Measurements from ENCODE around the gene FGFR3. TPM values are rescaled to one million over a fixed set of nuclear protein-coding genes. Genes with fewer than 3 reads are reported as not detected.

FGFR3 gene
- total and polyA plus RNA-seq, 9 of the 15 experiments (the other 6 are each of a cell fraction or from before 2014, with no cell fraction given) = 1.2 to 60.4 (median 12.7) TPM

GRCh38 chr4:1798580-1799386, 5.7 kb downstream of the FGFR3 start:
- no peak for TF ChIP-seq TBP (optimal IDR thresholded peaks at IDR 0.05; ENCODE audit: low read depth, low read length)
- TF ChIP-seq ZNF766 (CRISPR knock-in tag; conservative IDR thresholded peaks at IDR 0.05) = no peak
- no peak overlapping the region for H3K4me2 ChIP-seq (ENCODE audit: insufficient read depth, low read length)
- H3K36me3 ChIP-seq (ENCODE audit: control insufficient read depth, insufficient read depth, low read length) = peaks cover 63% of the 10 kb centered on the region; the same call in 2 of the 3 replicates
- no peak for ATAC-seq
- intact Hi-C loops (cut with micrococcal nuclease) (no loop called here), in situ Hi-C loops (cut with MboI) (no loop called here)
- no peak for DNase-seq (ENCODE audit: extremely low read depth in 1 of 4, low spot score in 3 of 4)
- no peak overlapping the region for H3K4me3 ChIP-seq
- H3K9me1 ChIP-seq (ENCODE audit: control insufficient read depth, insufficient read depth, low read length) = peaks cover 7% of the 10 kb centered on the region
- no peak for FAIRE-seq
- BruUV-seq (replicated peaks) = no TSS peak
- 87% methylated on average over 28 of the region's 30 CpGs for WGBS (ENCODE audit: insufficient coverage, low coverage, missing lambda C conversion rate)
- peaks cover 3 to 87% of the 10 kb centered on the region in 2 experiments; a peak in 3 of 5 replicates for H3K4me1 ChIP-seq (replicated peaks in 1 of 2; ENCODE audit: control insufficient read depth in 2 of 2, insufficient read depth in 2 of 2, low read length in 2 of 2)
- H2AFZ ChIP-seq (ENCODE audit: low read depth, low read length) = no peak overlapping the region
- POLR2A ChIA-PET = interaction anchor here (0.6 to 1.4 kb wide), 2 partner anchors 10 to 71 kb away, joined by 3 to 4 read pairs; no protein-coding TSS in a partner anchor
- no peak overlapping the region for H3K9ac ChIP-seq (ENCODE audit: insufficient read depth in 1 of 2, low read depth in 2 of 2, low read length in 2 of 2)
- H3K27ac ChIP-seq (ENCODE audit: extremely low read depth, low read depth, low read length) = no peak overlapping the region
- no peaks in the 10 kb centered on the region for H3K27me3 ChIP-seq (ENCODE audit: control insufficient read depth in 2 of 2, insufficient read depth in 2 of 2, low read length in 2 of 2)
- CTCF ChIA-PET (ENCODE audit: low intra/inter-chr PET ratio) = no interaction called here
- peaks cover 20% of the 10 kb centered on the region for H4K20me1 ChIP-seq (replicated peaks; ENCODE audit: control insufficient read depth, insufficient read depth, low read length)
- no peaks in the 10 kb centered on the region for H3K9me3 ChIP-seq (replicated peaks; ENCODE audit: control insufficient read depth, insufficient read depth, low read depth, low read length)
- peaks cover 46% of the 10 kb centered on the region for H3K79me2 ChIP-seq (ENCODE audit: control insufficient read depth, insufficient read depth, low read length)
